ENCODE data around the gene MTFP1.

The MTFP1 gene

DNA sequence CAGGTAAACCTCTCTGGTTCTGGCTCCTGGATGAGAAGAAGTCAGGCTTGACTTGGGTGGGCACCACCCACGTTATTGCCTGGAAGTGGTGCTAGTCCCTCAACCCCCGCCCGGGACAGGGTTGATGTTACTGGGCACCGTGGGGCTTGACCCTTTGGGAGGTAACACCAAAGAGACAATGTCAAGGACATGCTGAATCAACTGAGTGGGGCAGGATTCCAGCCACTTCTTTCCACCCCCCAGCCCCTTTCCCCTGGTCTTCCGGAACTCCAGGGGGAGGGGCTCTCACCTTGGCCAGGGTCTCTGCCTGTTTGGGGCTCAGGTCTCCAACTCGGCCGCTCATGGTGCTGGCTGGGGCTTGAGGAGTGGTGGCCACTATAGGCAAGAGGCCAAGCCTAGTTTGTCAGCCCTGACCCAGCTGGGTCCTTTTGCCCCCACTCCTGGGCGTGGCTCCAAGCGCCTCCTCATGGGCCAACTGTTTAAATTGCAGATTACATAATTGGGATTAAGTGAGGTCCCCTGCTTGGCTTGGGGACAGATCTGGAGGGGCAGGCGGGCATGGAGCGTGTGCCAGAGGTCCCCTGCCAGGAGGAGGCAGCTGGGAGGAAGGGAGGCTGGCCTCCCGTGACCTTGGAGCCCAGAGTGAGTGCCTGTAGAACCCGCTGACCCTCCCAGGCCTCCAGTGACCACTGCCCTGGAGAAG is 46.2 kb downstream of the MTFP1 start, which contains the start of gene SEC14L3:
Gene SEC14L3, minus strand, starts transcription at position 402 of the 703 bp plus-strand sequence. Its CDS starts 59 bp downstream, at position 343.
- no peak for DNase-seq (ENCODE audit: low read depth)
- TF ChIP-seq, protein P1, sequence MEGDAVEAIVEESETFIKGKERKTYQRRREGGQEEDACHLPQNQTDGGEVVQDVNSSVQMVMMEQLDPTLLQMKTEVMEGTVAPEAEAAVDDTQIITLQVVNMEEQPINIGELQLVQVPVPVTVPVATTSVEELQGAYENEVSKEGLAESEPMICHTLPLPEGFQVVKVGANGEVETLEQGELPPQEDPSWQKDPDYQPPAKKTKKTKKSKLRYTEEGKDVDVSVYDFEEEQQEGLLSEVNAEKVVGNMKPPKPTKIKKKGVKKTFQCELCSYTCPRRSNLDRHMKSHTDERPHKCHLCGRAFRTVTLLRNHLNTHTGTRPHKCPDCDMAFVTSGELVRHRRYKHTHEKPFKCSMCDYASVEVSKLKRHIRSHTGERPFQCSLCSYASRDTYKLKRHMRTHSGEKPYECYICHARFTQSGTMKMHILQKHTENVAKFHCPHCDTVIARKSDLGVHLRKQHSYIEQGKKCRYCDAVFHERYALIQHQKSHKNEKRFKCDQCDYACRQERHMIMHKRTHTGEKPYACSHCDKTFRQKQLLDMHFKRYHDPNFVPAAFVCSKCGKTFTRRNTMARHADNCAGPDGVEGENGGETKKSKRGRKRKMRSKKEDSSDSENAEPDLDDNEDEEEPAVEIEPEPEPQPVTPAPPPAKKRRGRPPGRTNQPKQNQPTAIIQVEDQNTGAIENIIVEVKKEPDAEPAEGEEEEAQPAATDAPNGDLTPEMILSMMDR (IDR thresholded peaks at IDR 0.05; ENCODE audit: low read depth, low read length, missing control alignments) = no peak
- no peak within 1 kb of the TSS for H3K4me3 ChIP-seq (ENCODE audit: low read depth, low read length)

DNA sequence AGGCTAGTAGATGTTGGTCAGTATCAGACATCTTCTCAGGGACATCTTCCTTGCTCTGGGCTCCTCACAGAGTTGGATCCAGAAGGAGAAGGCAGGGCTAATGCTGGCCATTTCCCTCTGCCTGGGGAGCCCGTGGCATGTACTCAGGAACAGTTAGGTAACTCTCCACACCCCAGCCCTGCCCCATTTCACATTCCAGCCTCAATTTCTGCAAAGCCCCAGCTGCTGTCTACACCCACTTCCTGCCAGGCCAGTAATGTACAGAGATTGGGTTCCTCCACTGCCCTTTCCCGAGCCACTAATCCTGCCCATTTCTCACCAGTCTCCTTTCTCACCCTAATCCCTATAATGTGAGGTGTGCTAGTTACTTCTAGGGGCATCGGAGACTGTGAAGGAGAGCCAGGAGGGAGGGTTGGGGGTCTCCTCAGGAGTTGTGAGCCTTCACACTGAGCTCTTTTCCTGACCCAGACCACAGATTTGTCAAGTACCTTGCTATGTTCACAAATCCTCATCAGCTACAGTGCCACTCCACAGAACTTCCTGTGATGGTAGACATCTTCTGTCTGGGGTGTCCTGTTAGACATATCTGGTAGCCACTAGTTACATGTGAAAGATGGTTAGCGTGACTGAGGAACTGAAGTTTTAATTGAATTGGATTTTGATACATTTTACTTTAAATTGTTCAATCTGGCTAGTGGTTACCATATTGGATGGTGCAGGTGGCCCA is 47.6 kb downstream of the MTFP1 start:
- TF ChIP-seq, protein P1 (IDR thresholded peaks at IDR 0.05; ENCODE audit: low read depth, low read length, missing control alignments) = no peak
- DNase-seq (ENCODE audit: low read depth) = no peak
- H3K4me3 ChIP-seq (ENCODE audit: low read depth, low read length) = no peak overlapping the region

DNA sequence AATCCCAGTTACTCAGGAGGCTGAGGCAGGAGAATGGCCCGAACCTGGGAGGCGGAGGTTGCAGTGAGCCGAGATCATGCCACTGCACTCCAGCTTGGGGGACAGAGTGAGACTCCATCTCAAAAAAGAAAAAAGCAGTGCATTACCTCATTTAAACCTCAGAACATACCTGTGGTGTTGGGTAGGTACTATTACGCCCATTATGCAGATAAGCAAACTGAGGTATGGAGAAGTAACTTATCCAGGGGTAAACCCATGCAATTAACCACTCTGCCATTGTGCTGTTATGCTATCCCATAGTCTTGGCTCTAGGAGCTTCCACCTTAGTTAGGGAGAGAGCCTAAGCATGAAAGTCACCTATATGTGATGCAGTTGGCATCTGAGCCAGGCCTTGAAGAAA is 48.6 kb downstream of the MTFP1 start:
- TF ChIP-seq, protein P1 (IDR thresholded peaks at IDR 0.05; ENCODE audit: low read depth, low read length, missing control alignments) = no peak
- DNase-seq (ENCODE audit: low read depth) = no peak
- H3K4me3 ChIP-seq (ENCODE audit: low read depth, low read length) = no peak overlapping the region

DNA sequence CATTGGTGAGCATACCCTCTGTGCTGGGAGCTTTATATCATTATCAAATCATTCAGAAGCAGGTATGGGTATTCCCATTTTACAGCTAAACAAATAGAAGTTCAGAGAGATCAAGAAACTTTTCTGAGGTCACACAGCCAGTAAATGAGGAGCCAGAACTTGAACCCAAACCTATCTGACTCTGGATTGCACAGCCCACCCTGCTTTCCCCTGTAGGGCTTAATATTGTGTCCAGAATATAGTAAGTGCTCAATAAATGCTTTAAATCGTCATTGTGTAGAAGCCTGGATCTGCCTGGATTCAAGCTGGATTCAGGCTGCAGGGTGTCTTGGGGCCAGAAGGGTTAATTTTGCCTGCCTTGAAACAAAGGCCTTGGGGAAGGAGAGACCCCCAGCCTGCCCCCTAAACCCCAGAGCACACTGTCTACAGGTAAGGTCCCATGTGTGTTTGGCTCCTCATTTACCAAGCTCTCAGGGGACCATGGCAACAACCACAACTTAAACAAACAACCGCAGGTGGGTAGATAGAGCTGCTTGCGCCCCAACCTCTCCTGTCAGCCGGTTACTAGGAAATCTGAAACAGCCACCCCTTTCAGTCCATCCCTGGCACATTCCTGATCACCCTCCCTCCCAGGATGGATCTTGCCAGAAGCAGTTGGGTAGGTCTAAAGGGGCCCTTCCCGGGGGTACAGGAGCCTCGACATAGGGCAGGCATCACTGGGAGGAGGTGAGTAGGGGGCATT is 49.3 kb downstream of the MTFP1 start:
- no peak overlapping the region for H3K4me3 ChIP-seq (ENCODE audit: low read depth, low read length)
- TF ChIP-seq, protein P1 (IDR thresholded peaks at IDR 0.05; ENCODE audit: low read depth, low read length, missing control alignments) = no peak
- no peak for DNase-seq (ENCODE audit: low read depth)

Measured in GM12864 (cell line).